ENCODE measurements around the gene PLCB2.

Gene PLCB2

DNA sequence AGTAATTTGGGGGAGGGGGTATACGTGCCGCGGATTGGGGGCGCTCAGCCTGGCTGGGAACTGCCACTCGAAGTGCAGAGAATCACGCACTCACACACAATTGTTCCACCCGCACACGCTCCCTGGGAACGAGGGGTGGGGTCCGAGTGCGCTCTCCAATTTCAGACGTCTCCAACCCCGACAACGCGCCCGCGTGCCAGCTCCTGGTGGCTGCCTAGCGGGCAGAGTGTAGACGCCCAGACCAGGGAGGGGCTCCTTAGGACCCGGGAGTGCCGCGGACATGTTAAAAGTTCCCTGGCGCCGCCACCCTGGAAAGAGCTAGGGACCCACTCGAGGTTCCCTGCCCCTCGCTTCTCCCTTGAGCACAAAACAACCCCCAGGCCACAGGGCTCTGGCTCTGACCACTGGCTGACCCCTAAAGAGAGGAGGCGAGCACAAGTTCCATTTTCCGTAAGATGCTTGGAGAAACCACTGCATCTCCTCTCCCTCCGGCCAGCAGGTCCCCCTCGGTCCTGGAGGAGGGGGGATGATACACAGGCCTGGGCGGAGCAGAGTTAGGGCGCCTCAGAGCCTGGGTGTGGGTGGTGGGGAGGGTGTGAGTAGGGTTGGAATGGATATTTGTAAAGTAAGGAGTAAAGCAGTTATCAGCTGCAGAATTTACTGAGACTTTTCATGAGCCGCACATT, 24.0 kb downstream of the PLCB2 start:
- no peak for DNase-seq

GRCh38 chr15:40282869-40283614, 24.7 kb downstream of the PLCB2 start, which contains the start of gene ANKRD63:
ANKRD63 (minus strand) TSS chr15:40283064; CDS start chr15:40282586, 478 bp downstream.
- no peak for DNase-seq

DNA sequence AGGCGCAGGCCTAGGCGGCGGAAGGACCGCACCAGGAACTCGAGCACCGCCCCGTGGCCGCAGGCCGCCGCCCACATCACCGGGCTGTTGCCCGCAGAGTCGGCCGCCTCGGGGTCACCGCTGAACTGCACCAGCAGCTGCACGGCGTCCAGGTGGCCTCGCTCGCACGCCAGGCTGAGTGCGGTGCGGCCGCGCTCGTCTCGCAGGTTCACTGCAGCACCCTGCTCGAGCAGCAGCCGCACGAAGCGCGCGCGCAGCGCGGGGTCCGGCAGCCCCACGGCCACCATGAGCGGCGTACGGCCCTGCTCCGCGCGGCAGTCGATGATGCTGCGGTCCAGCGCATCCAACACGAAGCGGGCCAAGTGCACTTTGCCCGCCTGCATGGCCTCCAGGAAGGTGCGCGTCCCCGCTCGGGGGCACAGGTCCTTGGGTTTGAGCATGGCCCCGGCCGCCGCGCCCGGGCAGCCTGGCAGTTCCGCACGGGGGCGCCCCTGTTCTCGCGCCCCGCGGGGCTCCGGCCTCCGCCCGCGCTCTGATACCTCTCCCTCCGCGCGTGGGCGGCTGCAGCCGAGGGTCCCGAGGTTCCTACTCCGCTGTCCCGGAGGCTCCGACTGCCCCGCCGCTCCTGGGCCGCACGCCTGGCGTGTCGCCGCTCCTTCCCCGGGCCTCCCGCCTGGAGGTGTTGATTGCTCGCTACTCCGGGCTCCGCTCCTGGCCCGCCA, 25.4 kb downstream of the PLCB2 start:
- DNase-seq, result no peak

GRCh38 chr15:40281801-40282146, 26.0 kb downstream of the PLCB2 start:
- DNase-seq, result no peak

DNA sequence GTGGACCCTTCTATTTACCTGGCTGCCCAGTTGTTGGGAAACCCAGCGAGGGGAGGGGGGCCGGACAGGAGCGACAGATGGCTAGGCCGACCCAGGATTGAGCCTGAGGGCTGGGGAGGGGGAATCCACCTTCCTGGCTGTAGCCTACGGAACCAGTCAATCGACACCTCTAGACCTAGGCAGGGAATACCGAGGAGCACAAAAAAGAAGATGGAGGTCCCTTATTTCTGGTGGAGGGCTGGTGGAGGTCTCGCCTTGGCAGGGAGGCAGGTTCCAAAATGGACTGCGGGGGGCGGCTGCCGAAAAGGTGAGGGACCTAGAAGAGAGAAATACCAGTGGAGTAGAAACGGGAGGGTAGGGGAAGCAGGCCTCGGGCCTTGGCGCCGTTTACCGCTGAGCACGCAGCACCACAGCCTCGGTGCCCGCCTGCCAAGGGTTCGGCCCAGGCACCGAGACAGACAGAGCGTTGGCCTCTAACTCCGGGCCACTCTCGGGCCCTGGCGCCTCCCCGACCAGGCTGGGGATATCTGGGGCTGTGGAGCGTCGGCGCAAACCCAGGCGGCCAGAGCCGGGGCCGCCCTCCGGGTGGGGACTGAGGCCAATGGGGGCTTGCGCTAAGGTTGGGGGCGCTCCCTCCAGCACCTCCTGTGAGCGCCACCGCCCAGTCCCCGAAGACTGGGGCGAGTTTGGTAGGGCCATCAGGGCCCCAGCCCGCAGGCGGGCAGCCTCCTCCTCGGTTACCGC, 26.5 kb downstream of the PLCB2 start:
- no peak for DNase-seq

GRCh38 chr15:40280260-40281056, 27.3 kb downstream of the PLCB2 start:
- DNase-seq, result no peak

GRCh38 chr15:40279437-40280141, 28.1 kb downstream of the PLCB2 start:
- DNase-seq, result peak in 1 of 2 donors; percentile 85

GRCh38 chr15:40278026-40278425, 29.7 kb downstream of the PLCB2 start:
- DNase-seq, result no peak

- peak; percentile 48 to 60 for DNase-seq
Measured at GRCh38 chr15:40277471-40277870, 30.3 kb downstream of the PLCB2 start.

- no peak for DNase-seq
Measured at GRCh38 chr15:40276927-40277326, 30.8 kb downstream of the PLCB2 start.

GRCh38 chr15:40275954-40276353, 31.8 kb downstream of the PLCB2 start:
- DNase-seq, result no peak

- DNase-seq, result peak in 1 of 2 donors; percentile 14
Measured at GRCh38 chr15:40275523-40275922, 32.2 kb downstream of the PLCB2 start.

- peak; percentile 56 to 95 for DNase-seq
Measured at GRCh38 chr15:40274350-40275274, 33.1 kb downstream of the PLCB2 start.

- DNase-seq, result no peak
Measured at GRCh38 chr15:40273428-40273827, 34.3 kb downstream of the PLCB2 start.

- no peak for DNase-seq
Measured at GRCh38 chr15:40272485-40273056, 35.2 kb downstream of the PLCB2 start.

DNA sequence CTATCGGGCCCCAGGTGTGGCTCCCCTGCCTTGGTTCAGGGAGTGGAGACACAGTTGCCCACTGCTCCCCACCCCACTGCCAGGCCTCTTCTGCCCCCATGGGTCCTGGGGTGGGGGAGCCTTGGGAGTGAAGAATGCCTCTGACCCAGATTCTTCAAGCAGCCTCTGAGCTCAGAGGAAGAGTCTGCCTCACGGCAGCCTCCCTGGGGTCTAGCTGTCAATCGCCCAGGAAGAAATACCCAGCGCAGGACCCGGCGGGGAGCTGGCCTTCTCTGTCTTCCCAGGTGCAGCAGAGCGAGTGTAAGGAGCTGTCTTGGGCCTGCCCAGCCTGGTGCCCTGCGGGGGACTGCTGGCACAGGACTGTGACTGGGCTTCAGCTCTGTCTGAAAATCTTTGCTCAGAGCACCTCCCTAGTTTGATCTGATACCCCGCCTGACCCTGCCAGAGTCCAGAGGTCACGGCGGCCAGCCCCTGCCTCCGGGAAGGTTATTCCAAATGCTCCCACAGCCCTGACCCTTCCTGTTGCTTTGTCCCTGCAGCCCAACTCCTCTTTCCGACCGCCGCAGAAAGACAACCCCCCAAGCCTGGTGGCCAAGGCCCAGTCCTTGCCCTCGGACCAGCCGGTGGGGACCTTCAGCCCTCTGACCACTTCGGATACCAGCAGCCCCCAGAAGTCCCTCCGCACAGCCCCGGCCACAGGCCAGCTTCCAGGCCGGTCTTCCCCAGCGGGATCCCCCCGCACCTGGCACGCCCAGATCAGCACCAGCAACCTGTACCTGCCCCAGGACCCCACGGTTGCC, 35.9 kb downstream of the PLCB2 start:
- no peak for DNase-seq

DNA sequence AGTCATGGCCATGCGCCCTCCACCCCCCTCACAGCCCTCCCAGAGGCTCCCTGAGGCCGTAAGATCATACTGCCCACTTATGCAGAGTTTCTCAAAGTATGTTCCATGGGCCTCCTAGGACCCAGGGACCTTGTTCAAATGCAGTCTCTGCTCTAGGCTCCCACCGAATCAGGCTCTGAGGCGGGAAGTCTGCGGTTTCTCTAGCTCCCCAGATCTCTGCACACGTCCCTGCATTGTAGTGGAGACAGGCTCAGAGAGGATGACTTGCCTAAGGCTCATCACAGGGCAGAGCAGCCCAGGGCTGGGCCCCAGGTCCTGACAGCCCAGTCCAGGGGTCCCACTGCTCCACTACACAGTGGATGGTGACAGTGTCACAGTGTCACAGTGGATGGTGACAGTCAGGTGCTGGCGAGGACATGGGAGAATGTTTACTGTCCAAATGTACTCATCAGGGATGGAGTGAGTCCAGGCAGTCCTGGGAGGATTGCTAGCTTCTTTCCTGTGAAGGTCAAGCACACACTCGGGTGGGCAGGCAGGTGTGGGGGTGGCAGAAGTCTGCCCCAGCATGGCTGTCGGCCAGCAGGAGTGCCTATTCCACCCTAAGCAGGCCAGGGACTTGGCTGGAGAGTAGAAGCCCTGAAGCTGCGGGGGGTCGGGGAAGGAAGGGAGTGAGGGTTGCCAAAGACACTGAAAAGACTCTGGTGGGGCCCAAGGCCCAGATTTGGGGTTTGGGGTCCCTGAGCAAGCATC, 37.3 kb downstream of the PLCB2 start:
- no peak for DNase-seq

- no peak for DNase-seq
Measured at GRCh38 chr15:40269604-40270003, 38.1 kb downstream of the PLCB2 start.

Data from inflammatory macrophage treated with lipopolysaccharide for 1 hour (primary cell).